K562 (cell line): Measurements from ENCODE around the gene CPSF4. TPM values are rescaled to one million over a fixed set of nuclear protein-coding genes. Genes with fewer than 3 reads are reported as not detected.

Experiments used
- ARID2 ChIP-seq: fragments of 450-650 bp; IDR thresholded peaks from 2 replicates; pipeline ENCODE4 v1.6.1; 2017; ENCODE audit warnings: antibody characterized with exemption, mild to moderate bottlenecking
- CSDE1 ChIP-seq, 2 experiments: fragments of 450-650 bp; IDR thresholded peaks; 2 replicates each; pipeline ENCODE4 v1.6.1; 2016; ENCODE audit warnings: mild to moderate bottlenecking in 1 of 2
- DEAF1 ChIP-seq: fragments of 450-650 bp; formaldehyde crosslinking; IDR thresholded peaks from 2 replicates; pipeline ENCODE4 v1.4.0; 2020; ENCODE audit warnings: mild to moderate bottlenecking, moderate library complexity
- DIDO1 ChIP-seq: fragments of 450-650 bp; IDR thresholded peaks from 2 replicates; pipeline ENCODE4 v1.6.1; 2016; ENCODE audit warnings: low read depth, missing biosample characterization, missing genetic modification characterization
- HDGF ChIP-seq: fragments of 450-650 bp; IDR thresholded peaks from 2 replicates; pipeline ENCODE4 v1.6.1; 2016
- KAT8 ChIP-seq: fragments of 450-650 bp; IDR thresholded peaks from 2 replicates; pipeline ENCODE4 v1.6.1; 2016; ENCODE audit warnings: low read depth, mild to moderate bottlenecking
- KDM4B ChIP-seq, 2 experiments: fragments of 450-650 bp in 1 of 2; sonication (generic) in 1 of 2; IDR thresholded peaks; 2 replicates each; pipeline ENCODE4 v1.6.1; 2016 to 2017; ENCODE audit warnings: borderline replicate concordance in 2 of 2, antibody characterized with exemption in 1 of 2, low read depth in 1 of 2, mild to moderate bottlenecking in 1 of 2
- MTF1 ChIP-seq: fragments of 250-450 bp; sonication (Bioruptor Pico); IDR thresholded peaks from 2 replicates; pipeline ENCODE4 v1.9.0; 2021; ENCODE audit warnings: moderate library complexity, mild to moderate bottlenecking, inconsistent platforms, borderline replicate concordance
- NONO ChIP-seq, 2 experiments: fragments of 200-400 bp in 1 of 2; fragments of 450-650 bp in 1 of 2; formaldehyde crosslinking in 1 of 2; IDR thresholded peaks; 2 replicates each; pipeline ENCODE4 v1.6.1; 2017; ENCODE audit warnings: low read depth in 2 of 2, mild to moderate bottlenecking in 2 of 2, moderate library complexity in 2 of 2, low read length in 1 of 2
- PURB ChIP-seq: sonication (generic); formaldehyde crosslinking; IDR thresholded peaks from 2 replicates; pipeline ENCODE4 v1.9.0; 2021; ENCODE audit warnings: low read depth, mild to moderate bottlenecking, missing genetic modification reagents
- RBM17 ChIP-seq: fragments of 200-400 bp; formaldehyde crosslinking; IDR thresholded peaks from 2 replicates; pipeline ENCODE4 v1.6.1; 2017; ENCODE audit warnings: low read depth, mild to moderate bottlenecking, low read length, borderline replicate concordance
- SAFB2 ChIP-seq: fragments of 200-400 bp; formaldehyde crosslinking; IDR thresholded peaks from 2 replicates; pipeline ENCODE4 v1.6.1; 2018; ENCODE audit warnings: borderline replicate concordance, low read length, low read depth, moderate library complexity; ENCODE audit not compliant: severe bottlenecking
- SMC3 ChIP-seq: conservative IDR thresholded peaks from 2 replicates; pipeline ENCODE4 v1.6.1; 2011; ENCODE audit warnings: low read depth, low read length, improper control_type of control experiment; ENCODE audit not compliant: insufficient read depth
- STAT6 ChIP-seq: sonication (generic); formaldehyde crosslinking; IDR thresholded peaks from 2 replicates; pipeline ENCODE4 v1.8.1; 2023; ENCODE audit warnings: mild to moderate bottlenecking, missing genetic modification reagents
- ZBTB49 ChIP-seq: sonication (generic); formaldehyde crosslinking; IDR thresholded peaks from 2 replicates; pipeline ENCODE4 v1.8.0; 2022; ENCODE audit warnings: missing genetic modification reagents, mild to moderate bottlenecking, borderline replicate concordance
- ZBTB5 ChIP-seq: fragments of 450-650 bp; IDR thresholded peaks from 2 replicates; pipeline ENCODE4 v1.6.1; 2017; ENCODE audit warnings: antibody characterized with exemption
- ZNF282 ChIP-seq: sonication (generic); formaldehyde crosslinking; IDR thresholded peaks from 2 replicates; pipeline ENCODE4 v1.8.1; 2023; ENCODE audit warnings: missing genetic modification reagents
- ZNF384 ChIP-seq: IDR thresholded peaks from 2 replicates; pipeline ENCODE4 v1.6.1; 2012; ENCODE audit warnings: low read depth, low read length, improper control_type of control experiment
- ZNF696 ChIP-seq: fragments of 250-450 bp; sonication (Bioruptor Pico); conservative IDR thresholded peaks from 2 replicates; pipeline ENCODE4 v1.4.0; 2020; ENCODE audit warnings: mild to moderate bottlenecking, moderate library complexity
- polyA plus RNA-seq, 8 experiments: library from polyadenylated mRNA; depleted of rRNA in 4 of 8; stranded (reverse) in 5 of 8; unstranded in 3 of 8; fragments of >200 nt; fragmentation: Nextera tagmentation in 2 of 8; fragmentation: Illumina TruSeq in 1 of 8; extraction: Ambion mirVana in 2 of 8; extraction: Trizol in 1 of 8; gene quantifications; 2 replicates each; pipeline versions ENCODE4 v1.2.1 to v1.2.3, GENCODE V29; 2011 to 2014; ENCODE audit warnings: inconsistent platforms in 1 of 8, missing spikeins in 1 of 8
- total RNA-seq, 7 experiments: library from RNA; depleted of rRNA in 6 of 7; stranded (reverse); fragments of >200 nt in 6 of 7; fragmentation: Illumina TruSeq in 2 of 7; extraction: Trizol in 2 of 7; gene quantifications; 2 replicates each; pipeline versions ENCODE4 v1.2.1 to v1.2.3, GENCODE V29; 2011 to 2021; ENCODE audit warnings: low replicate concordance in 1 of 7

Gene CPSF4
- total and polyA plus RNA-seq, 9 of the 15 experiments (the other 6 are each of a cell fraction or from before 2014, with no cell fraction given): 16.9 to 118 (median 71.7) TPM

GRCh38 chr7:99472561-99473314 is 34.0 kb downstream of the CPSF4 start, which contains the start of gene ZNF789 (continued):
- TF ChIP-seq DEAF1 (CRISPR knock-in tag): no peak
- TF ChIP-seq MTF1: no peak
- no peak for TF ChIP-seq PURB (CRISPR knock-in tag)
- TF ChIP-seq ZNF384: 0 out of 2 replicates have a peak, but pooled peaks have one; percentile 31
- TF ChIP-seq CSDE1 (IDR thresholded peaks at IDR 0.05): no peak
- no peak for TF ChIP-seq KDM4B (IDR thresholded peaks at IDR 0.05; ENCODE audit: borderline replicate concordance in 2 of 2, low read depth in 1 of 2)
- no peak for TF ChIP-seq NONO (IDR thresholded peaks at IDR 0.05; ENCODE audit: low read depth in 2 of 2, low read length in 1 of 2)
- TF ChIP-seq SAFB2: no peak
- no peak for TF ChIP-seq KAT8
- 0 out of 2 replicates have a peak, but pooled peaks have one; percentile 27 for TF ChIP-seq SMC3
- TF ChIP-seq ZBTB49 (CRISPR knock-in tag): no peak
- TF ChIP-seq ARID2: no peak
- no peak for TF ChIP-seq ZNF282
- TF ChIP-seq STAT6 (CRISPR knock-in tag): 0 out of 2 replicates have a peak, but pooled peaks have one; percentile 22
- no peak for TF ChIP-seq DIDO1 (tag)
- no peak for TF ChIP-seq ZBTB5
- no peak for TF ChIP-seq RBM17
- TF ChIP-seq ZNF696 (CRISPR knock-in tag): no peak
- TF ChIP-seq HDGF: no peak
